HG02852 (cell line): Measurements from ENCODE around the gene TTLL8.

Experiments used
- ATAC-seq: cut with Tn5 transposase; IDR thresholded peaks from one replicate; pipeline ENCODE4 v1.9.1; 2021; ENCODE audit warnings: mild to moderate bottlenecking, moderate library complexity; ENCODE audit not compliant: unreplicated experiment

TTLL8 gene

DNA sequence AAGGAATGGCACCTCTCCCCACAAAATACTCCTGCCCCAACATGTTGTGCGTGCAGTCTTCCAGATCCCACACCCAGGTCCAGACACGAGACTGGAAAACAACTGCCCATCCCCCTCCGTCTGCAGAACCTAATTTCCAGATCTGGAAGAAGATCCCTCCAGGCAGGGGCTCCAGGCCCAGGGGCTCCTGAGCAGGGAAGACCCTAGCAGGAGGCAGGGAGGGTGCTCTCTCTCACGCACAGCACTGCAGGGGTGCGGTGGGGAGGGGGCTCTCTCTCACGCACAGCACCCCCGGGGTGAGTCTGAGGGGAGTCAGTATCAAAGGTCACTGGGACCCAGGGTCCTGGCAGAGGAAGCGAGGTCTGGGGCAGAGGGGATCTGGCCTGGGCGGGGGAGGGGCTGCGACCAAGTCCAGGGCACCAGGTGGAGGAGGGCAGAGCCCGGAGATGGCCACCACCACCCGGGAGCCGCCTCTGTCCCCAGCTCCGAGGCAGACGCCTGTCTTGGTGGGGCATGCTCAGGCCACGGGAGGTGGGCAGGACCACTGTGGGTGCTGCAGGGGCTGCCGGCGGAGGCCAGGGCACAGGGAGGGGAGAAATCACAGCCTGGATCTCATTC, 25.5 kb upstream of the TTLL8 start:
- ATAC-seq: no peak

DNA sequence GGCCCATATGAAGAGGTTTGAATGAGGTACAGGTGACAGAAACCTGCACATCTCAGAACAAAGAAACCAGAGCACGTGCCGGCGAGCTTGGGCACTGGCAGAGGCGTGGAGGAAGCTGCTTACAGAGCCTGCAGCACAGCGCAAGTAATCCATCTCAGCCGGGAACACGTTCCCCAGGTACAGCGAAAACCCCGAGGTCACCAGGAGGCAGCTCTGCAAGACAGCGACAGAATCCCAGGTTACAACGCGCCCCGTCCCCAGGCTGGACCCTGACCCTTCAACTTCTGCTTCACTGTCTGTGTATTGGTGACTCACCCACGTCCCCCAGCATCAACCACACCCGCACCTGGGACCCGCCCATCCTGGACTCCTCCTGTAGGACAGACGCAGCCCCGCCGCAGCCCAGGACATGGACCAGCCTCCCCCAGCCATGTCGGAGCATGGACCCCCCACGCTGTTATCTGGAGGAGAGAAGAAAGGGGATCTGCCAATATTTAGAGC, 24.9 kb upstream of the TTLL8 start:
- no peak for ATAC-seq

DNA sequence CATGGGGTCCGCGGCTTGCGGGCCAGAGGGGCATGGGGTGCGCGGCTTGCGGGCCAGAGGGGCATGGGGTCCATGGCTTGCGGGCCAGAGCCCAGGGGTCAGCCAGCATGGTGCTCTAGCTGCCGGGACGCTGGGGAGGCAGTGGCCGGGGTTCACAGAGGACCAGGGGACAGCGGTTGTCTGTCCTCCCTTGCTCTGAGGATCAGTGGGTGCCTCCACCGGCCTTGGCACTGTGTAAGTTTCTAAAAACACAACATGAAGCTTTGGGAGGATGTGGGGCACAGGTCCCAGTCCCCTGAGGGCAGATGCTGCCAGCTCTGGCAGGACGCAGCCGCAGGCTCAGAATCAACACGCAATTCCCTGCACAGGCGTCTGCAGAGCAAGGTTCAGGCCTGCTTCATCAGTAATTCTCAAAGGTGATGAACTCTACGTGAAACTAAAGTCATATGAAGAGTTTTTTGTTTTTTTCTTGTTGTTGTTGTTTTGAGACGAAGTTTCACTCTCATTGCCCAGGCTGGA, 24.2 kb upstream of the TTLL8 start:
- ATAC-seq: no peak

DNA sequence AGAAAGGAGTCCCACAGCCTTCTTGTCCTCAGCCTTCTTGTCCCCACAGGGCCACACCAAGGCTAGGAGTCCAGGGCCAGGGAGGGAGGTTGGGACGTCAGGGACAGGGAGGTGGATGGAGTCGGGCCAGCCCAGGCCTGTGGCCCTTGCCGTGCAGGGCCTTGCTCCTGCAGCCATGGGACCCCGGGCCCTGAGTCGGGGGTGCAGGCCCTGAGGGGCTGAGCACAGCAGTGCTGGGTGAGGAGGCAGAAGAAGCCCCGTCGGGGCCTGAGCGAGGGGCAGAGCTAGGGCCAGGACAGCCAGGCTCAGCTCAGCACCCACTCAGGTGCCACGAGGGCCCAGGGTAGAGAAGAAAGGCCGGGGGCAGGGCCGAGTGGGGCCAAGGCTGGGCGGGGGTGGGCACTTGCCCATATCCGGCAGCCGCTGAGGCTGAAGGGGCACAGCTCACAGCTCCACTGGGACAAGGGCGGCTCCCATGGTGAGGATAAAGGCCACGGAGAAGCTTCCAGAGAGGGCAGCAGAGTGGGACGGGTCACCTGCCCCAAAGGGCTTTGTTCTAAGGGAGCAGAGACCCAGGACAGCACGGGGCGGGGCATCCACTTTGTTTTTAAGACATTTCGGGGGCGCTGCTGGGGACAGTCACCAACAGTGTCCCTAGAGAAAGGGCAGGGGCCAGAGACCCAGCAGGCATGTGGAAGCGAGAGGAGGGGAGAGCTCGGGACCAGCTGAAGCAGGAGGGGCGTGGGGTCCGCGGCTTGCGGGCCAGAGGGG, 23.5 kb upstream of the TTLL8 start:
- ATAC-seq: no peak

DNA sequence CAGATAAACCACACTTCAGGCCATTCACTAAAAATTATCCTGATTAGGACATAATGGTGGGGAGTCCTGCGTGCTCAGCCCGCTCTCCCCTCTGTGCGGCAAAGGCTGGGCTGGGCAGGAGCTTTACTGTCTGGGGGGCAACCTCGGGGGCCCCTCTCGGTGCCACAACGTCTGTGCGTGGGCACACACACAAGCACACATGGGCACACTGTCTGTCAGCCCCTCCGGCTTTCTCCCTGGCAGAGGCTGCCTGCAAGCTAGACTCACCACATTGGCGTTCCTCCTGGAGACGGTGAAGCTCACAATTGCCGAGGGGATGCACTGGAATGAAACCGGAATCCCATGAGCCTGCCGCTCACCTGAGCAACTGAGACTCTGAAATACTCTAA, 22.0 kb upstream of the TTLL8 start:
- ATAC-seq: no peak

DNA sequence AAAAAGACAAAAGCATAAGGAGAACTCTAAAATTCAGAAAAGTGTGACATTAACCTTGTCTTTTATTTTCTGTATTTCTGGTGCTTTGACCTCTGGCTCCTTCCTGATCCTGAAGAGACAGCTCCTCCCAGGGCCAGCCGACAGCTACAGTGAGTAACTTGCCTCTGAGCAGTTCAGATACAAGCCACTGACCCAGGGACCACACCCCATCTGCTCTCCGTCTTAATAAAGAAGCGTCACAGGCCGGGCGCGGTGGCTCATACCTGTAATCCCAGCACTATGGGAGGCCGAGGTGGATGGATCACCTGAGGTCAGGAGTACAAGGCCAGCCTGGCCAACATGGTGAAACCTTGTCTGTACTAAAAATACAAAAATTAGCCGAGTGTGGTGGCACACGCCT, 20.7 kb upstream of the TTLL8 start:
- ATAC-seq: no peak

DNA sequence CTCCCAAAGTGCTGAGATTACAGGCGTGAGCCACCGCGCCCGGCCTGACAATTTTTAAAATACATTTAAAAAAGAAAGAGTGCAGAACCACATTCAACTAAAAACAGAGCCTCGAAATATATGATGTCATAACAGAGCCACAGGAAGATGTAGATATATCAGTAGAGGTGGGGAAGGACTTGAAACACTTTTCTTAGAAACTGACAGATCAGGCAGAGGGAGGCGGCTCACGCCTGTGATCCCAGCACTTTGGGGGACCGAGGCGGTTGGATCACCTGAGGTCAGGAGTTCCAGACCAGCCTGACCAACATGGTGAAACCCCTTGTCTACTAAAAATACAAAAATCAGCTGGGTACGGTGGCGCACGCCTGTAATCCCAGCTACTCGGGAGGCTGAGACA, 20.1 kb upstream of the TTLL8 start:
- no peak for ATAC-seq

DNA sequence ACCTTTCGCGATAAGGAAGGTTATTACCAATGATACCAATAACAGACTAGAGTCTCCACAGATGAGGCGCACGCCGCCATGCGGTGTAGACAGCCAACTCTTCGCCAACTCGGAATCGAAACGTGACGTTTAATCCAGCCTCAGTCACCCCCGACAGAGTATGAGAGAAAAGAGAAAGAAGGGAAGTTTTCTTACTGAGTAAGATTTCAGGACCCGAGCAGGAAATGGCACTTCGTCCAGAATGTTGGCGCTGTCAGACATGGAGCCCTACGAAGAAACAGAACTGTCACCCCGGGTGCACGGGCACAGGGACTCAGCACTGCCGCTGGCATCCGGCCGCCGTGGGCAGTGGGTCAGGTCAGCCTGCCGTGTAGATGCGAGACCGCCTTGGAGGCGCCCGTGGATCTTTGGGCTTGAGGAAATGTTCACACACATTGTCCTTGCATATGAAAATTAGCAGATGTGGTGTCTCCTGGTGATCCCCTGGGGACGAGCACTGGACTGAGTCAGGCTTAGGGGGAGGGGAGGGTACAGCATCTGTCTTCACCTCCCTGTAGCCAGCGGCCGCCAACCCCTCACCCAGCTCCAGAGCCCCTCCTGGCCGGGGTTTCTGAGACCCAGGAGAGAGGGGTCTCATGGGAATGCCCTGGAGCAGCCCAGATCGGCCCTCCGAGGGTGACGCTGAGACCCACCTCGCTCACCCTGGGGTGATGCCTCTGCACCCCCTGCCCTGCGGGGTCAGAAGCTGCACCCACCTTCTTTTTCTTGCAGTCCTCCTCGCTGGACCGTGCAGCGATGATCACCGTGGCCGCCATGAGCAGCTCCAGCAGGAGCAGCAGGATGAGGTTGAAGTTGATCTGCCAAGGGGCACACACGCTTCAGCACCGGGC, 18.8 kb upstream of the TTLL8 start:
- ATAC-seq: no peak

DNA sequence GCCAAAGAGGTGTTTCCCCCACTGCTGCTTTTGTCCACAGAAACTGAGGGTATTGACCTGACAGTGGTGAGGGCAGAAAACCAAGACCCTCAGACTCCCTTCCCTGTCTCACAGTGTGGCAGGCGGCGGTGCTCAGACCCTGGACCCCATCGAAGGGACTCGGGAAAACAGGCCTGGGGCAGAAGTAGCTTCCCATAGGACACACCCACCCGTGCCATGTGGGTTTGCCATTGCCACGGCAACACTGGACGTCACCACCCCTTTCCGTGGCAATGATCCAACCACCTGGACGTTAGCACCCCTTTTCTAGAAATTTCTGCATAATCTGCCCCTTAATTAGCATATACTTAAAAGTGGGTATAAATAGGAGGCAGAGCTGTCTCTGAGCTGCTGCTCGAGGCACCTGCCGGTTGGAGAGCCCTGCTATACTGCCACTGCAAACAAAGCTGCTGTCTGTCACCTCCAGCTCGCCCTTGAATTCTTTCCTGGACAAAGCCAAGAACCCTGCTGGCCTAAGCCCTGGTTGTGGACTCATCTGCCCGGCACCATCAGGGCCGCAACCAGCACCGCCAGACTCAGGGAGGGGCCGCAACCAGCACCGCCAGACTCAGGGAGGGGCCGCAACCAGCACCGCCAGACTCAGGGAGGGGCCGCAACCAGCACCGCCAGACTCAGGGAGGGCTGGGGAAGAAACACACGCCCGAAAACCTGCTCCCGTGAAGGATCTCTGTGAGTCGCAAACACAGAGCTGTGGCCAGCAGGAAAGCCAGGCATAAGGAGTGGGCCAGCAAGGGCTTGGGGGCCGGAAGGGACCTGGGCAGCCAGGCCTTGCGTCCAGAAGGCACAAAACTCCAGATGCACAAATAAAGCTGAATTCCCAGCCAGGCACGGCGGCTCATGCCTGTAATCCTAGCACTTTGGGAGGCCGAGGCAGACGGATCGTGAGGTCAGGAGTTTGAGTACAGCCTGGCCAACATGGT, 16.7 kb upstream of the TTLL8 start:
- ATAC-seq: no peak

DNA sequence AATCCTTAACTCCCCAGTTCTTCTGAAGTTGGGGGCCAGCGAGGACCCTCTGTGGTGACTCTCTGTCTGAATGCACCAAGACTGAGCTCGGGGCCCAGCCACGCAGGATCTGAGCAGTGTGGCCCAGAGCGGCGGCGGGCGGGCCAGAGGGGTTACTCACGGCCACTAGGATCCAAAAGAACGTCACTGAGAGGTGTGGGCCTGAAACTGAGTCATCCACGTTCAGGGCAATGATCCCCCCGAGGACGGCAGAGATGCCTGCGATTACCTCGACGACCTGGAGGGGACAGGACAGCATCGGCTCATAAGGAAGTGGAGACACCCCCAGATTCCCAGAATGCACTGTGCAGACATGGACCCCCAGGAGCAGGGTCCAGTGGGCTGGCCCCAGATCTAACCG, 16.0 kb upstream of the TTLL8 start:
- no peak for ATAC-seq

DNA sequence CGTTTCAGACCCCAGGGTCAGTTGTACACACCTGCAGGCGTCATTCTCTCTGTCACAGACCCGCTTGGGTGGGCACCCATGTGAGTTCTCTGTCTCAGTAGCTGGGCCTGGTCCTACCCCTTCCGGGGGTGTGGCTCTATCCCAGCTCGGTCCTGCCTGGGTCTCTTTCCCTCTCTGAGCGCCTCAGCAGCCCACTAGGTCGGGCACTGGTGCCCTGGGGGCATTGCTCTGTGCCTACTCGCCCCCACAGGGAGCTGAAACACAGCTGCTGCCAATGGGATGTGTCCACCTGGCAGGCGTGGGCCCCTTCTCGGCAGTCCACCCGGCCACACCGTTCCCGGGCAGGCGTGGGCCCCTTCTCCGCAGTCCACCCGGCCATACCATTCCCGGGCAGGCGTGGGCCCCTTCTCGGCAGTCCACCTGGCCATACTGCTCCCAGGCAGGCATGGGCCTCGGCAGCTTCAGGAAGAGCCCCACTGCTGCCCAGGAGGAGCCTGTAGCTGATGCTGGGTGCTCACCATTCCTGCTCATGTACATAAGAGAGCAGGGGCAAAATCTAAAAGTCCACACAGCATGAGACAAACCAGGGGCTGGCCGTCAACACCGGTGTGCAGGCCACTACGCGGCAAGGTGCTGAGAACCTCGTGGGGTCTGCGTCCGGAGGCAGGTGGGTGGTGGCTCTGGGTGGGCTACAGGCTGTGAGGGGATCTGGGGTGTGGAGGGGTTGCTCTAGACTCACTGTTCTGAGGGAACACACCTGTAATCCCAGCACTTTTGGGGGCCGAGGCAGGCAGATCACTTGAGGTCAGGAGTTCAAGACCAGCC, 14.8 kb upstream of the TTLL8 start:
- no peak for ATAC-seq

DNA sequence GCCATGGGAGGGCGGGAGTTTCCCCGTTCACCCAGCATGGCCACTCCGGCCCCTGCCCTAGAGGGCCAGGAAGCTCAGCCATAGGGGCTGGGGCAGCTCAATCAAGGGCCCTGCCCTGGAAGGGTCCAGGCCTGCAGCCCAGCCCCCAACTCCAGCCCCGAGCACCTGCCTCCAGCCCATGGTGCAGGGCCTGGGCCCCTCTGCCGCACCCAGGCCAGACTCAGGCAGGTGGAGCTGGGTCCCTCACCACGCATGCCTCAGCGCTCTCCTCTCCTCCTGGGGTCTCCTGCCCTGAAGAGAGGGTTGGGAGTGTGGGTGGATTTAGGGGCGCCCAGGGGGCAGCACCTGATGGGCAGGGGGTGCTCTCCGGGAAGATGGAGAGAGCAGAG, 14.1 kb upstream of the TTLL8 start:
- no peak for ATAC-seq

DNA sequence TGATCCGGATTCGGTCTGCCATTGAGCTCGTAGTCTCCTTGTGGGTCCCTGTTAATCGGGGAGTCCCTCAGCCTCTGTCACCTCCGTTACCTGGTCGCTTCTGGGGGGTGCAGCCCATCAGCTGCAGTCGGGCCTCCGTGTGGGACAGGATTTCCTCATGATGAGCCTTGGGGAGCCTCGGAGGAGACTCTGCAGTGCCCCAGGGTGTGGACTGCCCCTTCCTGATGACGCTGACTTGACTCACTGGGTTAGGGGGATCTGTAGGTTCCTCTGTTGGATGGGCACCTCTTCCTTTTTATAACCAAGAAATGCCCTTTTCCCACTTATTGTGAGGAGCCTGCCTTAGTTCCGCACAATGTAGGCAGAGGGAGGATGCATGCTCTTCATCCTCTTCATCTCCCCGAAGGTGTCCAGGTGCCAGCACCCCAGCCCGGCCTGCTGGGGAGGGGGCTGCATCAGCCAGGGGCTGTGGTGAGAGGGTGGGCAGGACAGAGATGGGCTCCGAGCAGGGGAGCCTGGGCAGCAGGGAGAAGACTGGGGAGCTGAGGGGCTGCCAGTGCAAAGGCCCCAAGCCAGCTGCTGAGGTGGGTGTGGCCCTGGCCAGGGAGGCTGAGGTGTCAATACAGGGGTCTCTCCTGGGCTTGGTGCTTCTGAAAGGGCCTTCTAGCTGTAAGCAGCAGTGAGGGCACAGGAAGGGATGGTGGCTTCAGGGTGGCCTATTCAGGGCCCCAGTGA, 13.5 kb upstream of the TTLL8 start:
- no peak for ATAC-seq

DNA sequence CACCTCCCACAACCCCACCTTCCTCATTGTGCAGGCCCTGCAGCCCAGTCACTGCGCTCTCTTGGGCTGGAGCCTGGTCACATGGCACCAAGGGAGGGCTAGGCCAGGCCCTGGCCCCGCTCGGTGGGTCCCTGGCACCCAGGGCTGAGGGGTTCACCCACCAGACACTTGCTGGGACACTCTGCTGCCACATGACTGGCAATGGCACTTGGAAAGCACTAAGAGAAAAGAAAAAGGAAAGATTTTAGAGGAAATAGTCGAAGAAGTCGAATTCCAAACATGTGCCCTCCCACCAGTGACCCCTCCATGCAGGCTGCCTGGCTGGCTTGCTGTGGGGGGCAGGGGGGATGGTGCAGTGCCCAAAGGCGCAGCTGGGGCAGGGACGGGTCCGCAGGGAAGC, 12.3 kb upstream of the TTLL8 start:
- no peak for ATAC-seq

DNA sequence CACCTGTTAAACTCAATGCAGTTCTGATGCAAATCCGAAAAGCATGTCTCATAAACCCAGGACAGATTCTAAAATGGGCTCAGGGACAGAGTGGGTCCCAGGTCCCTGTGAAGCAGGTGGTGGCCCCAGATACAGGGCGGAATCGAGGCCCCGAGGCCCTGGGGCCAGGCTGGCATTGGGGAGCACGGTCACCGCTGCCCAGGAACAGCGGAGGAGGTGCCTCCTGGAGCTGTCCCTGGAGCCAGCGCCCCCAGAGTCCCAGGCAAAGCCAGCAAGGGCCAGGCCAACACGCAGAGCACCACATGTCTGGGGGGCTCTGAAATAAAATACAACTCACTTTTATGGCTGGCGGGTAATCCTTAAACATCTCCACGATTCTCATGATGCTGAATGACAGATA, 10.0 kb upstream of the TTLL8 start:
- ATAC-seq: no peak

DNA sequence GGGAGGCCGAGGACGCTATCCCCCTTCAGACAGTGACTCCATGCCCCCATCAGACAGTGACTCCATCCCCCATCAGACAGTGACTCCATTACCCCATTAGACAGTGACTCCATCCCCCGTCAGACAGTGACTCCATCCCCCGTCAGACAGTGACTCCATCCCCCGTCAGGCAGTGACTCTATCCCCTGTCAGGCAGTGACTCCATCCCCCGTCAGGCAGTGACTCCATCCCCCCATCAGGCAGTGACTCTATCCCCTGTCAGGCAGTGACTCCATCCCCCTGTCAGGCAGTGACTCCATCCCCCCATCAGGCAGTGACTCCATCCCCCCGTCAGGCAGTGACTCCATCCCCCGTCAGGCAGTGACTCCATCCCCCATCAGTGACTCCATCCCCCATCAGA, 9.1 kb upstream of the TTLL8 start:
- ATAC-seq: no peak

DNA sequence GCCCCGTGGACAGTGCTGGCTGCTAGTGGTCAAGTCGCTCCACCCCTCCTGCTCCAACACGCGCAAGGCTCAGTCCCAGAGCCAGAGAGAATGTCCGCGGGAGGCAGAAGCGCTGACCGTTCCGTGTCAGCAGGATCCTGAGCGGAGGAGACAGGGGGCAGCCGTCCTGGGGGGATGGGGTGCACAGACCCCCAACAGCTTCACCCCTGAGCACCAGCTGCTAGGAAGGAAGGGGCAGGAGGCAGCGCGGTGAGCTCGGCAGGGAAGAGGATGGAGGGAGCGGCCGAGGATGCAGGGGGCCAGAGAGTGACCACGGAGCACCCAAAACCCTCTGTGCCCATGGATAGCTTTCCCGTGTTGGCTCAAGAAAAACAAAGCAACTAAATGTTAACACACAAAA, 6.4 kb upstream of the TTLL8 start:
- ATAC-seq: no peak

DNA sequence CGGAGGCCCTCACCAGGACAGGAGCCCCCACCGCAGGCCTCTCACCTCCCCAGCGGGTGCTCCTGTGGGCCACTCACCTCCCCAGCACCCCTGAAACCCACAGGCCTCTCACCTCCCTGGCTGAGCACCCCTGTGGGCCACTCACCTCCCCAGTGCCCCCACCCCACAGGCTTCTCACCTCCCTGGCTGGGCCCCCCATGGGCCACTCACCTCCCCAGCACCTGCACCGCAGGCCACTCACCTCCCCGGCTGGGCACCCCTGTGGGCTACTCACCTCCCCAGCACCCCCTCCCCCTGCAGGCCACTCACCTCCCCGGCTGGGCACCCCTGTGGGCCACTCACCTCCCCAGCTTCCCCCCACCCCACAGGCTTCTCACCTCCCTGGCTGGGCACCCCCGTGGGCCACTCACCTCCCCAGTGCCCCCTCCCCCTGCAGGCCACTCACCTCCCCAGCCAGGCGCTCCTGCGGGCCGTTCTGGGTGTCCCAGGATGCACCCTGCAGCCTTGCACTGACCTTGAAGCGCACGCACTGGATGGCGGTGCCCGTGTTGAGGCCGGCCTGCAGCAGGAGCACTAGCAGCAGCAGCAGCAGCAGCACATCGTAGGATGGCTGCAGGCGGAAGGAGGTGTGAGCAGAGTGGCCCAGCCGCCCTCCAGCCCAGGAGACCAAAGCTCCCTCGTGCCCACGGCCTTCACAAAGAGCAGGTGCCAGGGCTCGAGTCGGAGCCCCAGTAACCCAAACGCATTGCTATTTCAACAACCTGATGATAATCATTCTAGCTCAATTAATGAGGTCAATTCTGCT, 5.7 kb upstream of the TTLL8 start:
- no peak for ATAC-seq
